Measurements from ENCODE around the gene CYSTM1.
"Not testable (repeated sequence)": the region's sequence is repeated elsewhere in the genome, so short reads cannot be mapped to it uniquely, and the experiment has no call there.

DNA sequence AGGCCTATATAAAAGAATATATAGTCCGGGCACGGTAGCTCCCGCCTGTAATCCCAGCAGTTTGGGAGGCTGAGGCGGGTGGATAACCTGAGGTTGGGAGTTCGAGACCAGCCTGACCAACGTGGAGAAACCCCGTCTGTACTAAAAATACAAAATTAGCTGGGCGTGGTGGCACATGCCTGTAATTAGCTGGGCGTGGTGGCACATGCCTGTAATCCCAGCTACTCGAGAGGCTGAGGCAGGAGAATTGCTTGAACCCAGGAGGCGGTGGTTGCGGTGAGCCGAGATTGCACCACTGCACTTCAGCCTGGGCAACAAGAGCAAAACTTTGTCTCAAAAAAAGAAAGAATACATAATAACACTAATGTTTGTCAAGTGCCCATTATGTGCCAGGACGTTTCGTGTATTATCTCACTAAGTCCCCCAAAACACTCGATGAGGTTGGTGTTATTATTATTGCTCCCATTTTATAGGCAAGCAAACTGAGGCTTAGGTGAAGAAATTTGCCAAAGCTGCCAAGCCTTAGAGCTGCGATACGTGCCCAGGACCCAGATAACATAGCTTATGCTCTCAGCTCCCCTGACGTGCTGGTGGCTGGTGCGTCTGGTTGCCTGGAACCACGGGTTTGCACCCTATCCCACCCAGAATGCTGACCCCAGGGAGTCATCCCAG lies 20.1 kb upstream of the CYSTM1 start:
- TF ChIP-seq, protein P1, sequence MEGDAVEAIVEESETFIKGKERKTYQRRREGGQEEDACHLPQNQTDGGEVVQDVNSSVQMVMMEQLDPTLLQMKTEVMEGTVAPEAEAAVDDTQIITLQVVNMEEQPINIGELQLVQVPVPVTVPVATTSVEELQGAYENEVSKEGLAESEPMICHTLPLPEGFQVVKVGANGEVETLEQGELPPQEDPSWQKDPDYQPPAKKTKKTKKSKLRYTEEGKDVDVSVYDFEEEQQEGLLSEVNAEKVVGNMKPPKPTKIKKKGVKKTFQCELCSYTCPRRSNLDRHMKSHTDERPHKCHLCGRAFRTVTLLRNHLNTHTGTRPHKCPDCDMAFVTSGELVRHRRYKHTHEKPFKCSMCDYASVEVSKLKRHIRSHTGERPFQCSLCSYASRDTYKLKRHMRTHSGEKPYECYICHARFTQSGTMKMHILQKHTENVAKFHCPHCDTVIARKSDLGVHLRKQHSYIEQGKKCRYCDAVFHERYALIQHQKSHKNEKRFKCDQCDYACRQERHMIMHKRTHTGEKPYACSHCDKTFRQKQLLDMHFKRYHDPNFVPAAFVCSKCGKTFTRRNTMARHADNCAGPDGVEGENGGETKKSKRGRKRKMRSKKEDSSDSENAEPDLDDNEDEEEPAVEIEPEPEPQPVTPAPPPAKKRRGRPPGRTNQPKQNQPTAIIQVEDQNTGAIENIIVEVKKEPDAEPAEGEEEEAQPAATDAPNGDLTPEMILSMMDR (IDR thresholded peaks at IDR 0.05) = not testable (repeated sequence)
- not testable (repeated sequence) for TF ChIP-seq POLR2A (IDR thresholded peaks at IDR 0.05)

All from body of pancreas (tissue), 4 donors.